Keratinocyte (primary cell): ENCODE results near the gene INO80D. TPM values are rescaled to one million over a fixed set of nuclear protein-coding genes. Genes with fewer than 3 reads are reported as not detected.

Source experiments
- DNase-seq: peaks from one replicate; pipeline ENCODE4 v3.0.0-alpha.2; 2011; ENCODE audit warnings: low read depth, missing footprints, low spot score
- FAIRE-seq: peaks from 2 replicates; lab custom pipeline; 2011; peaks lifted over from hg19 to GRCh38; lab: Jason Lieb, UNC
- H2AFZ ChIP-seq: 2 replicates; pipeline ENCODE4 v1.6.0; 2012; ENCODE audit warnings: low read length, control low read depth, inconsistent platforms; ENCODE audit not compliant: control insufficient read depth
- H3K27ac ChIP-seq: 2 replicates; pipeline ENCODE4 v1.5.1; 2011; ENCODE audit warnings: low read length; ENCODE audit not compliant: control insufficient read depth, insufficient read depth
- H3K27me3 ChIP-seq: 3 replicates; pipeline ENCODE4 v1.6.0; 2011; ENCODE audit warnings: low read length; ENCODE audit not compliant: control insufficient read depth, insufficient read depth; ENCODE audit errors: extremely low read depth
- H3K36me3 ChIP-seq, 2 experiments: 2 replicates in 1 of 2; 3 replicates in 1 of 2; pipeline ENCODE4 v1.5.1; 2011; ENCODE audit warnings: low read length in 2 of 2, mild to moderate bottlenecking in 1 of 2; ENCODE audit not compliant: control insufficient read depth in 2 of 2, insufficient read depth in 2 of 2; ENCODE audit errors: extremely low read depth in 1 of 2
- H3K4me1 ChIP-seq: 3 replicates; pipeline ENCODE4 v1.5.1; 2011; ENCODE audit warnings: low read length; ENCODE audit not compliant: control insufficient read depth, insufficient read depth; ENCODE audit errors: extremely low read depth
- H3K4me2 ChIP-seq: 3 replicates; pipeline ENCODE4 v1.6.0; 2011; ENCODE audit warnings: low read depth, low read length; ENCODE audit not compliant: control insufficient read depth, insufficient read depth; ENCODE audit errors: extremely low read depth
- H3K4me3 ChIP-seq, 3 experiments: fragments of 200-600 bp in 1 of 3; sonication (generic) in 1 of 3; 2 replicates in 2 of 3; 3 replicates in 1 of 3; pipeline ENCODE4 v1.5.1; 2011 to 2016; ENCODE audit warnings: low read length in 3 of 3, mild to moderate bottlenecking in 3 of 3, control low read depth in 2 of 3, inconsistent platforms in 1 of 3, low read depth in 1 of 3, mixed read lengths in 1 of 3, mixed run types in 1 of 3, moderate library complexity in 1 of 3; ENCODE audit not compliant: control insufficient read depth in 2 of 3, insufficient read depth in 2 of 3; ENCODE audit errors: extremely low read depth in 1 of 3
- H3K79me2 ChIP-seq: 2 replicates; pipeline ENCODE4 v1.6.0; 2012; ENCODE audit warnings: low read length; ENCODE audit not compliant: control insufficient read depth, insufficient read depth
- H3K9ac ChIP-seq: 3 replicates; pipeline ENCODE4 v1.6.0; 2011; ENCODE audit warnings: low read length; ENCODE audit not compliant: control insufficient read depth, insufficient read depth; ENCODE audit errors: extremely low read depth
- H3K9me1 ChIP-seq: 3 replicates; pipeline ENCODE4 v1.6.0; 2011; ENCODE audit warnings: low read length; ENCODE audit not compliant: control insufficient read depth, insufficient read depth; ENCODE audit errors: extremely low read depth
- H3K9me3 ChIP-seq: 2 replicates; pipeline ENCODE4 v1.5.1; 2012; ENCODE audit warnings: low read depth, low read length; ENCODE audit not compliant: control insufficient read depth
- H4K20me1 ChIP-seq: 3 replicates; pipeline ENCODE4 v1.6.0; 2011; ENCODE audit warnings: low read length; ENCODE audit not compliant: control insufficient read depth, insufficient read depth; ENCODE audit errors: extremely low read depth
- EZH2 ChIP-seq: IDR thresholded peaks from one replicate; pipeline ENCODE4 v1.6.1; 2012; ENCODE audit warnings: inconsistent platforms, mild to moderate bottlenecking, low read length, moderate library complexity
- dilution Hi-C: fragments of 300-500 bp; cut with MboI; formaldehyde crosslinking; loops from one replicate; pipeline ENCODE4 v1.7.0; 2020; ENCODE audit warnings: low sequenced_read_pairs; ENCODE audit not compliant: extremely low pct_ligation_motif_present
- polyA plus RNA-seq, 5 experiments: library from polyadenylated mRNA; depleted of rRNA in 3 of 5; stranded (reverse) in 3 of 5; stranded (forward) in 1 of 5; unstranded in 1 of 5; fragments of >200 nt; gene quantifications; 1 replicate in 1 of 5; 2 replicates in 3 of 5; 3 replicates in 1 of 5; pipeline versions ENCODE4 v1.2.1 to v1.2.3, GENCODE V29; 2011 to 2012; ENCODE audit warnings: missing spikeins in 2 of 5, low read depth in 1 of 5, low replicate concordance in 1 of 5
- TF ChIP-seq, protein P1 (sequence below), 3 experiments: IDR thresholded peaks in 1 of 3; conservative IDR thresholded peaks in 1 of 3; optimal IDR thresholded peaks in 1 of 3; 2 replicates in 2 of 3; 3 replicates in 1 of 3; pipeline versions ENCODE3 to v1.5.1; 2011; ENCODE audit warnings: low read length in 3 of 3, mild to moderate bottlenecking in 3 of 3, moderate library complexity in 2 of 3, control low read depth in 1 of 3, inconsistent platforms in 1 of 3; ENCODE audit not compliant: insufficient read depth in 2 of 3; ENCODE audit errors: extremely low read depth in 1 of 3

The INO80D gene
- polyA plus RNA-seq, 1 donor (not counting 4 experiments of a cell fraction or from before 2014, with no cell fraction given) = 4.1 TPM

- H3K36me3 ChIP-seq = peaks cover 0 to 9% of the 10 kb centered on the region in 2 experiments
- FAIRE-seq (no peak), DNase-seq (no peak)
- H3K4me2 ChIP-seq = no peak overlapping the region
- no peak overlapping the region for H3K9ac ChIP-seq
- H3K79me2 ChIP-seq = no peaks in the 10 kb centered on the region
- no peaks in the 10 kb centered on the region for H3K9me1 ChIP-seq
- H3K4me3 ChIP-seq = no peak overlapping the region
- no peaks in the 10 kb centered on the region for H3K9me3 ChIP-seq
- dilution Hi-C loops = no loop called here
- H3K27ac ChIP-seq = no peak overlapping the region
- H3K4me1 ChIP-seq = peaks cover 4% of the 10 kb centered on the region
- no peak overlapping the region for H2AFZ ChIP-seq
- TF ChIP-seq EZH2 = no peak
- TF ChIP-seq, protein P1, sequence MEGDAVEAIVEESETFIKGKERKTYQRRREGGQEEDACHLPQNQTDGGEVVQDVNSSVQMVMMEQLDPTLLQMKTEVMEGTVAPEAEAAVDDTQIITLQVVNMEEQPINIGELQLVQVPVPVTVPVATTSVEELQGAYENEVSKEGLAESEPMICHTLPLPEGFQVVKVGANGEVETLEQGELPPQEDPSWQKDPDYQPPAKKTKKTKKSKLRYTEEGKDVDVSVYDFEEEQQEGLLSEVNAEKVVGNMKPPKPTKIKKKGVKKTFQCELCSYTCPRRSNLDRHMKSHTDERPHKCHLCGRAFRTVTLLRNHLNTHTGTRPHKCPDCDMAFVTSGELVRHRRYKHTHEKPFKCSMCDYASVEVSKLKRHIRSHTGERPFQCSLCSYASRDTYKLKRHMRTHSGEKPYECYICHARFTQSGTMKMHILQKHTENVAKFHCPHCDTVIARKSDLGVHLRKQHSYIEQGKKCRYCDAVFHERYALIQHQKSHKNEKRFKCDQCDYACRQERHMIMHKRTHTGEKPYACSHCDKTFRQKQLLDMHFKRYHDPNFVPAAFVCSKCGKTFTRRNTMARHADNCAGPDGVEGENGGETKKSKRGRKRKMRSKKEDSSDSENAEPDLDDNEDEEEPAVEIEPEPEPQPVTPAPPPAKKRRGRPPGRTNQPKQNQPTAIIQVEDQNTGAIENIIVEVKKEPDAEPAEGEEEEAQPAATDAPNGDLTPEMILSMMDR (optimal IDR thresholded peaks at IDR 0.05 in 1 of 3, IDR thresholded peaks at IDR 0.05 in 1 of 3, conservative IDR thresholded peaks at IDR 0.05 in 1 of 3; ENCODE audit: extremely low read depth in 1 of 3, insufficient read depth in 2 of 3, low read length in 3 of 3) = no peak
- H3K27me3 ChIP-seq = no peaks in the 10 kb centered on the region
- H4K20me1 ChIP-seq = no peaks in the 10 kb centered on the region
Measured at GRCh38 chr2:206000776-206001175, 85.2 kb downstream of the INO80D start.

GRCh38 chr2:205998583-205998982 lies 87.4 kb downstream of the INO80D start:
- no peak for TF ChIP-seq EZH2
- TF ChIP-seq, protein P1 (optimal IDR thresholded peaks at IDR 0.05 in 1 of 3, IDR thresholded peaks at IDR 0.05 in 1 of 3, conservative IDR thresholded peaks at IDR 0.05 in 1 of 3; ENCODE audit: extremely low read depth in 1 of 3, insufficient read depth in 2 of 3, low read length in 3 of 3) = no peak

More at GRCh38 chr2:205998583-205998982, 87.4 kb downstream of the INO80D start:
- Histone ChIP-seq H3K79me2 (no peaks in the 10 kb centered on the region), H2AFZ (no peak overlapping the region), H3K9me1 (no peaks in the 10 kb centered on the region), H3K4me3 (no peak overlapping the region), H3K27ac (no peak overlapping the region), H3K4me1 (peaks cover 4% of the 10 kb centered on the region), H3K27me3 (no peaks in the 10 kb centered on the region), H4K20me1 (no peaks in the 10 kb centered on the region), H3K36me3 (peaks cover 0 to 3% of the 10 kb centered on the region in 2 experiments), H3K9ac (no peak overlapping the region), H3K4me2 (no peak overlapping the region), H3K9me3 (no peaks in the 10 kb centered on the region)
- dilution Hi-C loops = no loop called here
- no peak for DNase-seq
- FAIRE-seq = no peak
